Measurements from ENCODE around the gene FNTB. TPM values are rescaled to one million over a fixed set of nuclear protein-coding genes. Genes with fewer than 3 reads are reported as not detected.

FNTB gene
- total RNA-seq, 2 experiments from 2014 or later = 7.5 to 7.9 TPM

- no peak for TF ChIP-seq CTCF (IDR thresholded peaks at IDR 0.05)
- Mint-ChIP-seq H3K9me3 (no peaks in the 10 kb centered on the region), H3K4me3 (no peak overlapping the region), H3K36me3 (ENCODE audit: low read depth) (peaks cover 5% of the 10 kb centered on the region), H3K27me3 (peaks cover 4% of the 10 kb centered on the region), H3K4me1 (ENCODE audit: low read depth) (peaks cover 9% of the 10 kb centered on the region), H3K27ac (no peak overlapping the region)
- no peaks in the 10 kb centered on the region for H3K36me3 ChIP-seq (ENCODE audit: insufficient read depth, low read length)
- CTCF ChIA-PET = no interaction called here
- H3K27me3 ChIP-seq (ENCODE audit: control insufficient read depth in 1 of 2, insufficient read depth in 2 of 2, low read length in 2 of 2) = no peaks in the 10 kb centered on the region
- intact Hi-C loops (cut with DNase I, micrococcal nuclease) = no loop called here
- POLR2A ChIA-PET = no interaction called here
- no peaks in the 10 kb centered on the region for H3K9me3 ChIP-seq (ENCODE audit: control insufficient read depth in 1 of 2, insufficient read depth in 1 of 2, low read length in 2 of 2)
- no peak overlapping the region for H3K27ac ChIP-seq (ENCODE audit: low read depth in 1 of 2, low read length in 2 of 2)
- H3K4me3 ChIP-seq (ENCODE audit: low read length) = no peak overlapping the region
- ATAC-seq (ENCODE audit: poor library complexity) (no peak), DNase-seq (no peak)
- peaks cover 10% of the 10 kb centered on the region for H3K4me1 ChIP-seq (ENCODE audit: insufficient read depth, low read length)
Observed at GRCh38 chr14:65106736-65107135, 120.0 kb downstream of the FNTB start.

- intact Hi-C loops (cut with DNase I, micrococcal nuclease) = no loop called here
- H3K27ac Mint-ChIP-seq = no peak overlapping the region
- ATAC-seq (ENCODE audit: poor library complexity) = no peak
Observed at GRCh38 chr14:65107200-65107599, 120.5 kb downstream of the FNTB start.

GRCh38 chr14:65109357-65109756 is 122.7 kb downstream of the FNTB start:
- DNase-seq (no peak), ATAC-seq (ENCODE audit: poor library complexity) (no peak)
- TF ChIP-seq CTCF (IDR thresholded peaks at IDR 0.05) = no peak
- no peaks in the 10 kb centered on the region for H3K27me3 ChIP-seq (ENCODE audit: control insufficient read depth in 1 of 2, insufficient read depth in 2 of 2, low read length in 2 of 2)
- Mint-ChIP-seq H3K36me3 (ENCODE audit: low read depth) (no peaks in the 10 kb centered on the region), H3K27ac (no peak overlapping the region), H3K27me3 (no peaks in the 10 kb centered on the region), H3K4me1 (ENCODE audit: low read depth) (no peaks in the 10 kb centered on the region), H3K9me3 (no peaks in the 10 kb centered on the region), H3K4me3 (no peak overlapping the region)
- H3K27ac ChIP-seq (ENCODE audit: low read depth in 1 of 2, low read length in 2 of 2) = no peak overlapping the region
- intact Hi-C loops (cut with DNase I, micrococcal nuclease) = no loop called here
- no peaks in the 10 kb centered on the region for H3K4me1 ChIP-seq (ENCODE audit: insufficient read depth, low read length)
- no peaks in the 10 kb centered on the region for H3K9me3 ChIP-seq (ENCODE audit: control insufficient read depth in 1 of 2, insufficient read depth in 1 of 2, low read length in 2 of 2)
- no peak overlapping the region for H3K4me3 ChIP-seq (ENCODE audit: low read length)
- ChIA-PET CTCF (no interaction called here), POLR2A (no interaction called here)
- H3K36me3 ChIP-seq (ENCODE audit: insufficient read depth, low read length) = no peaks in the 10 kb centered on the region

More at GRCh38 chr14:65107200-65107599, 120.5 kb downstream of the FNTB start:
- no peaks in the 10 kb centered on the region for H3K9me3 Mint-ChIP-seq
- no peak overlapping the region for H3K4me3 Mint-ChIP-seq
- Histone ChIP-seq H3K4me3 (ENCODE audit: low read length) (no peak overlapping the region), H3K9me3 (ENCODE audit: control insufficient read depth in 1 of 2, insufficient read depth in 1 of 2, low read length in 2 of 2) (no peaks in the 10 kb centered on the region), H3K27me3 (ENCODE audit: control insufficient read depth in 1 of 2, insufficient read depth in 2 of 2, low read length in 2 of 2) (no peaks in the 10 kb centered on the region), H3K4me1 (ENCODE audit: insufficient read depth, low read length) (peaks cover 10% of the 10 kb centered on the region), H3K27ac (ENCODE audit: low read depth in 1 of 2, low read length in 2 of 2) (no peak overlapping the region), H3K36me3 (ENCODE audit: insufficient read depth, low read length) (no peaks in the 10 kb centered on the region)
- H3K4me1 Mint-ChIP-seq (ENCODE audit: low read depth) = peaks cover 8% of the 10 kb centered on the region
- CTCF ChIA-PET = interaction anchor here (0.6 kb wide), 1 partner anchor 230 kb away, joined by 3 read pairs; no protein-coding TSS in a partner anchor
- no peak for TF ChIP-seq CTCF (IDR thresholded peaks at IDR 0.05)
- POLR2A ChIA-PET = no interaction called here
- H3K27me3 Mint-ChIP-seq = peaks cover 4% of the 10 kb centered on the region
- no peak for DNase-seq
- H3K36me3 Mint-ChIP-seq (ENCODE audit: low read depth) = peaks cover 4% of the 10 kb centered on the region
